ENCODE data around the gene GAK.

Gene GAK

GRCh38 chr4:959338-960139, 27.4 kb upstream of the GAK start:
- DNase-seq, result no peak
- peaks cover 6% of the 10 kb centered on the region for H3K36me3 Mint-ChIP-seq
- no peaks in the 10 kb centered on the region for H3K4me1 Mint-ChIP-seq
- no peak overlapping the region for H3K4me3 Mint-ChIP-seq
- no peaks in the 10 kb centered on the region for H3K27me3 Mint-ChIP-seq
- H3K27ac Mint-ChIP-seq, result no peak overlapping the region
- CTCF ChIA-PET, result no interaction called here
- H3K9me3 Mint-ChIP-seq, result no peaks in the 10 kb centered on the region

GRCh38 chr4:958696-959337, 26.7 kb upstream of the GAK start:
- Mint-ChIP-seq H3K9me3 (no peaks in the 10 kb centered on the region), H3K27me3 (no peaks in the 10 kb centered on the region), H3K4me1 (no peaks in the 10 kb centered on the region), H3K36me3 (peaks cover 6% of the 10 kb centered on the region), H3K4me3 (no peak overlapping the region), H3K27ac (peak overlapping the region; percentile 65)
- CTCF ChIA-PET, result no interaction called here
- no peak for DNase-seq

DNA sequence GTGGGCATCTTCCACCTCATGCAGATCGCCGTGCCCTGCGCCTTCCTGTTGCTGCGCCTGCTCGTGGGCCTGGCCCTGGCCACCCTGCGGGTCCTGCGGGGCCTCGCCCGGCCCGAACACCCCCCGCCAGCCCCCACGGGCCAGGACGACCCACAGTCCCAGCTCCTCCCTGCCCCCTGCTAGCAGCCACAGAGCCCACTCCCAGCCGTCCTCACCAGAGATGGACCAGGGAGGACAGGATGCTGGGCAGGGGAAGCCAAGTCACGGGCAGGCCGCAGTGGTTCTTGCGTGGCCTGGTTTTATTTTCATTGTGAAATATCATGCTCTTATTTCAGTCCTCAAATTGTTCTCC, 26.2 kb upstream of the GAK start:
- peaks cover 6% of the 10 kb centered on the region for H3K36me3 Mint-ChIP-seq
- H3K9me3 Mint-ChIP-seq, result no peaks in the 10 kb centered on the region
- no peak overlapping the region for H3K27ac Mint-ChIP-seq
- H3K4me1 Mint-ChIP-seq, result no peaks in the 10 kb centered on the region
- CTCF ChIA-PET, result no interaction called here
- H3K4me3 Mint-ChIP-seq, result no peak overlapping the region
- no peak for DNase-seq
- no peaks in the 10 kb centered on the region for H3K27me3 Mint-ChIP-seq

GRCh38 chr4:957581-958313, 25.6 kb upstream of the GAK start:
- Mint-ChIP-seq H3K4me1 (no peaks in the 10 kb centered on the region), H3K27ac (no peak overlapping the region), H3K27me3 (no peaks in the 10 kb centered on the region), H3K9me3 (no peaks in the 10 kb centered on the region), H3K36me3 (peaks cover 6% of the 10 kb centered on the region), H3K4me3 (no peak overlapping the region)
- no peak for DNase-seq
- CTCF ChIA-PET, result no interaction called here

DNA sequence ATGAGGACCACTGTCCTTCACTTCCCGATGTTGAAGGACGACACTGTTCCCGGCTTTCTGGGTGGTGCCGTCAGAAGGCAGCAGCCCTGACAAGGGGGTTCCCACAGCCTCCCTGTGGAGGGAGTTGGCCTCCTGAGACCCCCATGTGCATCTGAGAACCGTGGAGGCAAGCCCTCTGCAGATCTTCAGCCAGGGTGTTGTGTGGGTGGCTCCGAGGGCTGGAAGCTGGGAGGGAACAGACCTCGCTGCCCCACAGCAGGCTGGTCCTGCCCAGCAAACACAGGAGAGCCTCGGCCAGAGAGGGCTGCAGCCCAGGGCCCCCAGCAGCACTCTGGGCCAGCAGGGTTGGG, 25.1 kb upstream of the GAK start:
- H3K36me3 Mint-ChIP-seq, result peaks cover 5% of the 10 kb centered on the region
- H3K27me3 Mint-ChIP-seq, result no peaks in the 10 kb centered on the region
- CTCF ChIA-PET, result no interaction called here
- no peak overlapping the region for H3K4me3 Mint-ChIP-seq
- no peaks in the 10 kb centered on the region for H3K9me3 Mint-ChIP-seq
- no peaks in the 10 kb centered on the region for H3K4me1 Mint-ChIP-seq
- no peak for DNase-seq
- H3K27ac Mint-ChIP-seq, result no peak overlapping the region

- no peak for DNase-seq
- CTCF ChIA-PET, result no interaction called here
- H3K36me3 Mint-ChIP-seq, result peaks cover 3% of the 10 kb centered on the region
- H3K4me1 Mint-ChIP-seq, result no peaks in the 10 kb centered on the region
- no peak overlapping the region for H3K4me3 Mint-ChIP-seq
- H3K9me3 Mint-ChIP-seq, result no peaks in the 10 kb centered on the region
- no peak overlapping the region for H3K27ac Mint-ChIP-seq
- H3K27me3 Mint-ChIP-seq, result no peaks in the 10 kb centered on the region
These were observed 24.6 kb upstream of the GAK start for GRCh38 chr4:956531-957230.

DNA sequence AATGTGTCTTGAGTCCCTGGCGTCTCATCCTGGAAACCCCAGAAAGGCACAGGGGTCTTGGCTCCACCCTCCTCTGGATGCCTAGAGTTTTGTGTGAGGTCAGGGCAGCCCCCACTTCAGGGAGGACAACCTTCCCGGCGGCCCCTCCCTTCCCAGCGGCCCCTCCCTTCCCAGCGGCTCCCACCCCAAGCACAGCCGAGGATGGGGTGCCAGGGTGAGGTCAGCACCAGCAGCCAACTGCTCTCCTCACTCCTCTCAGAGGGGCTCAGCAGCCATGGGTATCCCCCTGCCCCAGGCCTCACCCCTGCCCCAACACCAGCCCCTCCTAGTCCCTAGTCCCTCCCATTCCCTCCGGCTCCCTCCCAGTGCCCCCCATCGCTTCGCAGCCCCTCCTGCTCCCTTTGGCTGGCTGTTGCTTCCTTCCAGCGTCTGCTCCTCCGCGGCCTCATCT, 23.8 kb upstream of the GAK start:
- Mint-ChIP-seq H3K27ac (no peak overlapping the region), H3K4me1 (no peaks in the 10 kb centered on the region), H3K36me3 (peaks cover 3% of the 10 kb centered on the region), H3K9me3 (no peaks in the 10 kb centered on the region), H3K27me3 (no peaks in the 10 kb centered on the region), H3K4me3 (no peak overlapping the region)
- DNase-seq, result no peak
- CTCF ChIA-PET, result no interaction called here

DNA sequence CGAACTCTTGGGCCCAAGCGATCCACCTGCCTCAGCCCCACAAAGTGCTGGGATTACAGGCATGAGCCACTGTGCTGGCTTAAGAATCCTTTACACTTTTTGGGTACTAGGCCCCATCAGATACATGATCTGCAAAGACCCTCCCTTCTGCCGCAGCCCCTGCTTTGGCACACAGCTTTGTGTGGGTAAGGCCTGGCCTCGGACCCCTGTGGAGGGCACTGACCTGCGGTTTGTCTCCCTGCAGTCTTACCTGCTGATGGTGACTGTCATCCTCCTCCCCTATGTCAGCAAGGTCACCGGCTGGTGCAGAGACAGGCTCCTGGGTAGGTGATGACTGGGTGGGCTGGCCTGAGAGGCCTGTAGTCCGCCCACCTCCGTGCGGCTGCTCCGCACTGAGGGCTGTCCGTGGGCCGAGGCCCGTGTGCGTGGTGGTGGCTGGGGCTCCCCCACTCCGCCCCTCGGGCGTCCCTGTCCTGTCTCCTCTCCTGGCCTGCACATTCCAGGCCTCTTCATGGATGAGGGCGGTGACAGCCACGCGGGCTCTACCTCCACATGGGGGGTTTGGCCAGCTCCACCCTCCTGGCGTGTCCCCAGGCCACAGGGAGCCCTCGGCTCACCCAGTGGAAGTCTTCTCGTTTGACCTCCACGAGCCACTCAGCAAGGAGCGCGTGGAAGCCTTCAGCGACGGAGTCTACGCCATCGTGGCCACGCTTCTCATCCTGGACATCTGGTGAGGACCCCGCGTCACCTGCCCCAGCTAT, 23.2 kb upstream of the GAK start:
- no peaks in the 10 kb centered on the region for H3K27me3 Mint-ChIP-seq
- peaks cover 3% of the 10 kb centered on the region for H3K36me3 Mint-ChIP-seq
- CTCF ChIA-PET, result interaction anchor here (0.7 kb wide), 1 partner anchor 175 kb away, joined by 3 read pairs; no protein-coding TSS in a partner anchor
- no peak for DNase-seq
- H3K9me3 Mint-ChIP-seq, result no peaks in the 10 kb centered on the region
- no peaks in the 10 kb centered on the region for H3K4me1 Mint-ChIP-seq
- no peak overlapping the region for H3K4me3 Mint-ChIP-seq
- H3K27ac Mint-ChIP-seq, result no peak overlapping the region

DNA sequence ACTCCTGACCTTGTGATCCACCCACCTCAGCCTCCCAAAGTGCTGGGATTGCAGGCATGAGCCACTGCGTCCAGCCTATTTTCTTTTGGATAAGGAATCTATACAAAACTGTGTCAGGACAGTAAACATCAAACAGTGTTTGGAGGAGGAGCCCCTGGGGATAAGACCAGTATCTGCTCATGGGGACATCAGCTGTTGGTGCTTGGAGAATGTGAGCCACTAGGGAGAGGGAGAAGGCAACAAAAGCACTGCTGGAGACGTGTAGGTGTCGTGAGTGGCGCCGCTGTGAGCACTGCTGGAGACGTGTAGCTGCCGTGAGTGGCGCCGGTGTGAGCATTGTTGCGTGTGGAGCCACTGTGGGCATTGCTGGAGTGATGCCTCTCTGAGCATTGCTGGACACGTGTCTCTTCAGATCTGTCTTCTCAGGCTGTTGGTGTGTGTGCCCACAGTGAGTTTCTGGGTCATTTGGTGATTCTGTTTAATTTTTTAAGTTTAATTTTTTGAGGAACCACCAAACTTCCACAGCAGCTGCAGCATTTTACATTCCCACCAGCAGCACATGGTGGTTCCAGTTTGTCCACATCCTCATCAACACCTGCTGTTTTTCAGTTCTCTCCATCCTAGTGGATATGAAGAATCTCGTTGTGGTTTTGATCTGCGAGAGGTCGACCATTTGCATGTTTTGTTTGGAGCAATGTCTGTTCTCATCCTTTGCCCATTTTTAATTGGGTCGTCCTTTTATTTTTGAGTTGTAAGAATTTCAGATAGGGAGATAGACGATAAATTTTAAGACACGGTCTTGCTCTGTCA, 22.3 kb upstream of the GAK start:
- Mint-ChIP-seq H3K27ac (no peak overlapping the region), H3K4me3 (no peak overlapping the region), H3K4me1 (no peaks in the 10 kb centered on the region), H3K9me3 (no peaks in the 10 kb centered on the region), H3K27me3 (no peaks in the 10 kb centered on the region), H3K36me3 (peaks cover 3% of the 10 kb centered on the region)
- CTCF ChIA-PET, result interaction anchor here (0.7 kb wide), 1 partner anchor 176 kb away, joined by 3 read pairs; no protein-coding TSS in a partner anchor
- DNase-seq, result no peak

DNA sequence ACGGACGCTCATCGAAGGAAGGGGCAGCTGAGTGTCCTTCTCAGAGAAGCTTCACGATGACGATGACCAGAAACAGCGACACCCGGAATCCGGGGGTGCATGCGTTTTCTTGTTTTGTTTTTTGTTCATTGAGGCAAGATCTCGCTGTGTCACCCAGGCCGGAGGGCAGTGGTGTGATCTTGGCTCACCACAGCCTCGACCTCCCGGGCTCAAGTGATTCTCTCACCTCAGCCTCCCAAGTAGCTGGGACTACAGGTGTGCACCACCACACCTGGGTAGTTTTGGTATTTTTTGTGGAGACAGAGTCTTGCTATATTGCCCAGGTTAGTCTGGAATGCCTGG, 21.4 kb upstream of the GAK start:
- CTCF ChIA-PET, result no interaction called here
- Mint-ChIP-seq H3K27me3 (no peaks in the 10 kb centered on the region), H3K4me1 (no peaks in the 10 kb centered on the region), H3K27ac (no peak overlapping the region), H3K9me3 (no peaks in the 10 kb centered on the region), H3K36me3 (no peaks in the 10 kb centered on the region), H3K4me3 (no peak overlapping the region)
- DNase-seq, result no peak

- no peak overlapping the region for H3K4me3 Mint-ChIP-seq
- H3K27ac Mint-ChIP-seq, result no peak overlapping the region
- DNase-seq, result no peak
- H3K36me3 Mint-ChIP-seq, result no peaks in the 10 kb centered on the region
- H3K4me1 Mint-ChIP-seq, result no peaks in the 10 kb centered on the region
- no peaks in the 10 kb centered on the region for H3K27me3 Mint-ChIP-seq
- CTCF ChIA-PET, result no interaction called here
- no peaks in the 10 kb centered on the region for H3K9me3 Mint-ChIP-seq
These were observed 20.9 kb upstream of the GAK start for GRCh38 chr4:952881-953573.

- no peaks in the 10 kb centered on the region for H3K4me1 Mint-ChIP-seq
- no peaks in the 10 kb centered on the region for H3K36me3 Mint-ChIP-seq
- no peak for DNase-seq
- no peak overlapping the region for H3K4me3 Mint-ChIP-seq
- no peak overlapping the region for H3K27ac Mint-ChIP-seq
- peaks cover 6% of the 10 kb centered on the region for H3K27me3 Mint-ChIP-seq
- CTCF ChIA-PET, result no interaction called here
- no peaks in the 10 kb centered on the region for H3K9me3 Mint-ChIP-seq
These were observed 19.7 kb upstream of the GAK start for GRCh38 chr4:951594-952468.
